GM18858 (cell line): ENCODE results near the gene RHEB.

ENCODE experiments used
- ATAC-seq: cut with Tn5 transposase; IDR thresholded peaks from one replicate; pipeline ENCODE4 v1.9.1; 2021; ENCODE audit not compliant: unreplicated experiment

RHEB gene

GRCh38 chr7:151420144-151420543 lies 99.6 kb downstream of the RHEB start:
- ATAC-seq = no peak

GRCh38 chr7:151416941-151417315 lies 102.8 kb downstream of the RHEB start:
- no peak for ATAC-seq

GRCh38 chr7:151416112-151416940 lies 103.4 kb downstream of the RHEB start:
- no peak for ATAC-seq
